Measurements from ENCODE around the gene CACNA2D4.

The CACNA2D4 gene

GRCh38 chr12:1933342-1934051, 15.0 kb upstream of the CACNA2D4 start:
- DNase-seq (ENCODE audit: low read depth in 4 of 4, low spot score in 1 of 4): no peak

GRCh38 chr12:1932264-1932777, 13.9 kb upstream of the CACNA2D4 start:
- no peak for DNase-seq (ENCODE audit: low read depth in 4 of 4, low spot score in 1 of 4)

GRCh38 chr12:1931642-1932041, 13.2 kb upstream of the CACNA2D4 start:
- DNase-seq (ENCODE audit: low read depth in 4 of 4, low spot score in 1 of 4): no peak

GRCh38 chr12:1930803-1931597, 12.5 kb upstream of the CACNA2D4 start:
- DNase-seq (ENCODE audit: low read depth in 4 of 4, low spot score in 1 of 4): no peak

- no peak for DNase-seq (ENCODE audit: low read depth in 4 of 4, low spot score in 1 of 4)
Measured at GRCh38 chr12:1929985-1930802, 11.7 kb upstream of the CACNA2D4 start.

GRCh38 chr12:1929241-1929984, 11.0 kb upstream of the CACNA2D4 start:
- no peak for DNase-seq (ENCODE audit: low read depth in 4 of 4, low spot score in 1 of 4)

- DNase-seq (ENCODE audit: low read depth in 4 of 4, low spot score in 1 of 4): no peak
Measured at GRCh38 chr12:1928439-1929121, 10.1 kb upstream of the CACNA2D4 start.

GRCh38 chr12:1927751-1928351, 9.4 kb upstream of the CACNA2D4 start:
- DNase-seq (ENCODE audit: low read depth in 4 of 4, low spot score in 1 of 4): no peak

- DNase-seq (ENCODE audit: low read depth in 4 of 4, low spot score in 1 of 4): no peak
Measured at GRCh38 chr12:1927051-1927680, 8.7 kb upstream of the CACNA2D4 start.

- no peak for DNase-seq (ENCODE audit: low read depth in 4 of 4, low spot score in 1 of 4)
Measured at GRCh38 chr12:1926251-1926657, 7.8 kb upstream of the CACNA2D4 start.

- no peak for DNase-seq (ENCODE audit: low read depth in 4 of 4, low spot score in 1 of 4)
Measured at GRCh38 chr12:1925684-1926006, 7.2 kb upstream of the CACNA2D4 start.

- DNase-seq (ENCODE audit: low read depth in 4 of 4, low spot score in 1 of 4): no peak
Measured at GRCh38 chr12:1924996-1925683, 6.7 kb upstream of the CACNA2D4 start.

- DNase-seq (ENCODE audit: low read depth in 4 of 4, low spot score in 1 of 4): no peak
Measured at GRCh38 chr12:1922985-1923384, 4.5 kb upstream of the CACNA2D4 start.

GRCh38 chr12:1922075-1922709, 3.7 kb upstream of the CACNA2D4 start:
- no peak for DNase-seq (ENCODE audit: low read depth in 4 of 4, low spot score in 1 of 4)

GRCh38 chr12:1920971-1921370, 2.5 kb upstream of the CACNA2D4 start:
- DNase-seq (ENCODE audit: low read depth in 4 of 4, low spot score in 1 of 4): no peak

GRCh38 chr12:1920436-1920835, 2.0 kb upstream of the CACNA2D4 start:
- no peak for DNase-seq (ENCODE audit: low read depth in 4 of 4, low spot score in 1 of 4)

GRCh38 chr12:1919763-1920162, 1.3 kb upstream of the CACNA2D4 start:
- no peak for DNase-seq (ENCODE audit: low read depth in 4 of 4, low spot score in 1 of 4)

- no peak for DNase-seq (ENCODE audit: low read depth in 4 of 4, low spot score in 1 of 4)
Measured at GRCh38 chr12:1919284-1919683, 832 bp upstream of the CACNA2D4 start.

GRCh38 chr12:1918884-1919236, 408 bp upstream of the CACNA2D4 start:
- no peak for DNase-seq (ENCODE audit: low read depth in 4 of 4, low spot score in 1 of 4)
